ENCODE measurements around the gene KMT2C.

The KMT2C gene

GRCh38 chr7:152115021-152115718 is 320.6 kb downstream of the KMT2C start:
- Histone ChIP-seq H3K27ac (ENCODE audit: low read length) (no peak overlapping the region), H3K79me2 (ENCODE audit: low read length) (no peaks in the 10 kb centered on the region), H3K4me1 (ENCODE audit: low read length) (no peaks in the 10 kb centered on the region), H3K9ac (ENCODE audit: low read length) (no peak overlapping the region), H3K9me3 (ENCODE audit: insufficient read depth, low read length) (no peaks in the 10 kb centered on the region), H3K36me3 (replicated peaks; ENCODE audit: low read depth, low read length) (peaks cover 23% of the 10 kb centered on the region), H2AFZ (ENCODE audit: low read depth, low read length) (no peak overlapping the region), H3K27me3 (ENCODE audit: low read depth, low read length) (no peaks in the 10 kb centered on the region), H4K20me1 (ENCODE audit: insufficient read depth, low read length) (no peaks in the 10 kb centered on the region), H3K4me2 (ENCODE audit: low read length) (no peak overlapping the region), H3K4me3 (ENCODE audit: low read length) (no peak overlapping the region)
- TF ChIP-seq EZH2phosphoT487 (IDR thresholded peaks at IDR 0.05; ENCODE audit: low read depth) (no peak), CTCF (IDR thresholded peaks at IDR 0.05; ENCODE audit: low read depth, low read length) (no peak)

- Histone ChIP-seq H3K27me3 (ENCODE audit: low read depth, low read length) (no peaks in the 10 kb centered on the region), H2AFZ (ENCODE audit: low read depth, low read length) (no peak overlapping the region)
- TF ChIP-seq CTCF (IDR thresholded peaks at IDR 0.05; ENCODE audit: low read depth, low read length) (no peak), EZH2phosphoT487 (IDR thresholded peaks at IDR 0.05; ENCODE audit: low read depth) (no peak)
Observed at GRCh38 chr7:152112829-152113228, 323.0 kb downstream of the KMT2C start.

DNA sequence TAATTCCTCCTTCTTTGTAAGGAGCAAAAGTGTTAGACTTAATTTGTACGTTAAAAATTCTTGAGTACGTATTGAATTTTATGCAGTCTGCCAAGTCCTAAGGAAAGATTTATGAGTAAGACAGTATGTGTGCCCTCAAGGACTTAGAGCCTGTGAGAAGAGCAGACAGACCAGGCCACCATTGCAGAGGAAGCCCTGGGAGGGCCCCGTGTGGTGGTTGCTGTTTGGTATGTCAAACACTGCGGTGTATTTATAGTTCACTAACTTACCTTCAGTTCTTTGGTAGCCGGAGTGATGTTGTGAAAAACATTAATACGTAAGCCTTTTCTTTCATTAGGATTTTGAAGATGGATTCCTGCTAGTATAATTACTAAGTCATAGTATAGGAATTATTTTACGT is 327.4 kb downstream of the KMT2C start:
- H3K9ac ChIP-seq (ENCODE audit: low read length): no peak overlapping the region
- H3K27ac ChIP-seq (ENCODE audit: low read length): no peak overlapping the region
- no peaks in the 10 kb centered on the region for H3K36me3 ChIP-seq (replicated peaks; ENCODE audit: low read depth, low read length)
- H2AFZ ChIP-seq (ENCODE audit: low read depth, low read length): no peak overlapping the region
- H3K4me2 ChIP-seq (ENCODE audit: low read length): no peak overlapping the region
- no peak for TF ChIP-seq CTCF (IDR thresholded peaks at IDR 0.05; ENCODE audit: low read depth, low read length)
- TF ChIP-seq EZH2phosphoT487 (IDR thresholded peaks at IDR 0.05; ENCODE audit: low read depth): no peak
- no peaks in the 10 kb centered on the region for H4K20me1 ChIP-seq (ENCODE audit: insufficient read depth, low read length)
- no peaks in the 10 kb centered on the region for H3K4me1 ChIP-seq (ENCODE audit: low read length)
- no peak overlapping the region for H3K4me3 ChIP-seq (ENCODE audit: low read length)
- H3K9me3 ChIP-seq (ENCODE audit: insufficient read depth, low read length): no peaks in the 10 kb centered on the region
- no peaks in the 10 kb centered on the region for H3K27me3 ChIP-seq (ENCODE audit: low read depth, low read length)
- H3K79me2 ChIP-seq (ENCODE audit: low read length): no peaks in the 10 kb centered on the region

More at GRCh38 chr7:152112829-152113228, 323.0 kb downstream of the KMT2C start:
- no peak overlapping the region for H3K4me2 ChIP-seq (ENCODE audit: low read length)
- H3K9ac ChIP-seq (ENCODE audit: low read length): no peak overlapping the region
- H3K4me3 ChIP-seq (ENCODE audit: low read length): no peak overlapping the region
- no peaks in the 10 kb centered on the region for H3K79me2 ChIP-seq (ENCODE audit: low read length)
- H3K27ac ChIP-seq (ENCODE audit: low read length): no peak overlapping the region
- H3K4me1 ChIP-seq (ENCODE audit: low read length): no peaks in the 10 kb centered on the region
- no peaks in the 10 kb centered on the region for H4K20me1 ChIP-seq (ENCODE audit: insufficient read depth, low read length)
- peaks cover 6% of the 10 kb centered on the region for H3K36me3 ChIP-seq (replicated peaks; ENCODE audit: low read depth, low read length)
- H3K9me3 ChIP-seq (ENCODE audit: insufficient read depth, low read length): no peaks in the 10 kb centered on the region

GRCh38 chr7:152107945-152108344 is 327.9 kb downstream of the KMT2C start:
- Histone ChIP-seq H4K20me1 (ENCODE audit: insufficient read depth, low read length) (no peaks in the 10 kb centered on the region), H3K9ac (ENCODE audit: low read length) (no peak overlapping the region), H3K9me3 (ENCODE audit: insufficient read depth, low read length) (no peaks in the 10 kb centered on the region), H3K4me2 (ENCODE audit: low read length) (no peak overlapping the region), H2AFZ (ENCODE audit: low read depth, low read length) (no peak overlapping the region), H3K4me1 (ENCODE audit: low read length) (no peaks in the 10 kb centered on the region), H3K79me2 (ENCODE audit: low read length) (no peaks in the 10 kb centered on the region), H3K27ac (ENCODE audit: low read length) (no peak overlapping the region), H3K4me3 (ENCODE audit: low read length) (no peak overlapping the region), H3K36me3 (replicated peaks; ENCODE audit: low read depth, low read length) (no peaks in the 10 kb centered on the region), H3K27me3 (ENCODE audit: low read depth, low read length) (no peaks in the 10 kb centered on the region)
- TF ChIP-seq CTCF (IDR thresholded peaks at IDR 0.05; ENCODE audit: low read depth, low read length): no peak
- TF ChIP-seq EZH2phosphoT487 (IDR thresholded peaks at IDR 0.05; ENCODE audit: low read depth): no peak

All from OCI-LY3 (cell line).